Esophagus squamous epithelium (tissue), 4 donors: Measurements from ENCODE around the gene CFAP141.

ENCODE experiments used
- CTCF ChIP-seq, 6 experiments: fragments of 450-650 bp in 4 of 6; fragments of 200-600 bp in 2 of 6; sonication (generic) in 2 of 6; IDR thresholded peaks; one replicate each; pipeline ENCODE4 v1.5.1; 2016 to 2019; ENCODE audit warnings: antibody characterized with exemption in 6 of 6, mild to moderate bottlenecking in 4 of 6, moderate library complexity in 4 of 6
- POLR2A ChIP-seq, 4 donors: fragments of 450-650 bp; IDR thresholded peaks; one replicate each; pipeline ENCODE4 v1.6.1; 2017; ENCODE audit warnings: antibody characterized with exemption in 4 of 4, mild to moderate bottlenecking in 4 of 4, moderate library complexity in 3 of 4

- TF ChIP-seq CTCF (IDR thresholded peaks at IDR 0.05) (no peak), POLR2A (IDR thresholded peaks at IDR 0.05) (no peak)
Measured at GRCh38 chr1:154240294-154240833, 34.2 kb upstream of the CFAP141 start.
